ENCODE results near the gene WIPF1. TPM values are rescaled to one million over a fixed set of nuclear protein-coding genes. Genes with fewer than 3 reads are reported as not detected.

Gene WIPF1, protein sequence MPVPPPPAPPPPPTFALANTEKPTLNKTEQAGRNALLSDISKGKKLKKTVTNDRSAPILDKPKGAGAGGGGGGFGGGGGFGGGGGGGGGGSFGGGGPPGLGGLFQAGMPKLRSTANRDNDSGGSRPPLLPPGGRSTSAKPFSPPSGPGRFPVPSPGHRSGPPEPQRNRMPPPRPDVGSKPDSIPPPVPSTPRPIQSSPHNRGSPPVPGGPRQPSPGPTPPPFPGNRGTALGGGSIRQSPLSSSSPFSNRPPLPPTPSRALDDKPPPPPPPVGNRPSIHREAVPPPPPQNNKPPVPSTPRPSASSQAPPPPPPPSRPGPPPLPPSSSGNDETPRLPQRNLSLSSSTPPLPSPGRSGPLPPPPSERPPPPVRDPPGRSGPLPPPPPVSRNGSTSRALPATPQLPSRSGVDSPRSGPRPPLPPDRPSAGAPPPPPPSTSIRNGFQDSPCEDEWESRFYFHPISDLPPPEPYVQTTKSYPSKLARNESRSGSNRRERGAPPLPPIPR
- total RNA-seq (100 to 1,000 TPM; 153 to 265 (median 242) TPM), polyA plus RNA-seq (10 to 100 TPM; 74.9 to 86.3 (median 82.8) TPM)
- long read RNA-seq, donor 1, partial matches to known transcripts: 0 of 8 reads
- long read RNA-seq, donor 1, other reads (novel, unspliced or antisense): 0 of 8 reads
- long read RNA-seq, donor 2, partial matches to known transcripts: 6 of 9 reads
- long read RNA-seq, donor 2, other reads (novel, unspliced or antisense): 0 of 9 reads

DNA sequence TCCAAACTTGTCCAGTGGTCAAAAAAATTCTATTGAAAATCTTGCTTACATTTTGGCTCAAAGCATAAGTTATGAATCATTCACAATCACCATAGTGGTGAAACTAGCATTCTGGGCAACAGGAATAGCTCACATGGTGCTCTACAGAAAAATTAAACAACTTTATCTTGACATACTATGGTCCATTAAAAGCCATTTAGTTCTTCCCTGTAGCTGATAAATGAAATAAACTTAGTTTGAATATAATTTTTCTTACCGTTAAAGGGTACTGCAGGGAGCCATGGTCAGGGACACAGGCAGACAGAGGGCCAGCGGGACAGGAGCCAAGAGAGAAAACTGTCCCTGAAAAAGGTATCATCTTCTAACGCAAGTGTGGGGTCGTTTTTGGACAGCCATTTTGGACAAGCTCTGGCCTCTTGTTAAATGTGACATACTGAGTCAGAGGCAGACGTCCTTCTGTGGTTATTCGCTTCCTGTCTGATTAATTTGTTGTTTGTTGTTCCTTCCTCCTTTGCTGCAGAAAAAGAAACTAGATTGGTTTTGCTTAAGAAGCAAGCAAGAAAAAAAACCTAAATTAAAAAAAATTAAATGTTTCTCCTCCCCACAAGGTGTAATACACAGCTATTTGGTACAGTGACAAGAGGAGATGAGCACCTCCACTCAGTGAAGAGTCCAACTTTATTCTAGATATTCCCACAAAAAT, at the start of gene WIPF1:
Gene WIPF1 (minus strand): TSS at position 460 of the 703 bp plus-strand sequence. CDS start 12,231 bp downstream, outside the sequence.
- Histone ChIP-seq H3K9me3 (no peaks in the 10 kb centered on the region), H3K27ac (peak within 1 kb of the TSS; percentile 81 to 97 (median 94)), H3K4me1 (peaks cover 28 to 100% (median 74%) of the 10 kb centered on the region in 6 donors), H3K4me3 (peak within 1 kb of the TSS; percentile 27 to 74 (median 36)), H3K27me3 (replicated peaks in 1 of 7) (no peaks in the 10 kb centered on the region), H3K36me3 (peaks cover 0 to 16% (median 0%) of the 10 kb centered on the region in 6 donors)
- 6 to 12% (median 8%) methylated on average over 6 of the region's 6 CpGs for WGBS, 5 donors
- DNase-seq: no peak
- intact Hi-C loops (cut with DNase I; ENCODE audit: low total_unique reads): no loop called here
- TF ChIP-seq CTCF (IDR thresholded peaks at IDR 0.05 in 8 of 11, conservative IDR thresholded peaks at IDR 0.05 in 3 of 11): peak in 1 of 11 experiments; percentile 23
- peak in 2 of 3 donors; percentile 18 to 98 for TF ChIP-seq POLR2AphosphoS5 (IDR thresholded peaks at IDR 0.05)
- TF ChIP-seq POLR2A (IDR thresholded peaks at IDR 0.05): peak; percentile 75 to 96 (median 86)

GRCh38 chr2:174645296-174645695, 47.7 kb upstream of the WIPF1 start:
- no peak overlapping the region for H3K4me3 ChIP-seq
- H3K27ac ChIP-seq: no peak overlapping the region
- TF ChIP-seq POLR2AphosphoS5 (IDR thresholded peaks at IDR 0.05) (no peak), POLR2A (IDR thresholded peaks at IDR 0.05) (no peak), CTCF (IDR thresholded peaks at IDR 0.05 in 8 of 11, conservative IDR thresholded peaks at IDR 0.05 in 3 of 11) (no peak)
- intact Hi-C loops (cut with DNase I; ENCODE audit: low total_unique reads): no loop called here
- no peaks in the 10 kb centered on the region for H3K4me1 ChIP-seq
- no peaks in the 10 kb centered on the region for H3K27me3 ChIP-seq (replicated peaks in 1 of 7)
- peaks cover 0 to 12% (median 6%) of the 10 kb centered on the region in 8 donors for H3K9me3 ChIP-seq
- DNase-seq: no peak
- 79 to 85% (median 82%) methylated on average over 2 of the region's 2 CpGs for WGBS, 5 donors
- H3K36me3 ChIP-seq: no peaks in the 10 kb centered on the region

GRCh38 chr2:174644406-174644805, 46.8 kb upstream of the WIPF1 start:
- no peaks in the 10 kb centered on the region for H3K27me3 ChIP-seq (replicated peaks in 1 of 7)
- WGBS, 5 donors: 91 to 96% (median 95%) methylated on average over 1 of the region's 1 CpG
- intact Hi-C loops (cut with DNase I; ENCODE audit: low total_unique reads): no loop called here

More at GRCh38 chr2:174644406-174644805, 46.8 kb upstream of the WIPF1 start:
- H3K4me3 ChIP-seq: no peak overlapping the region
- peaks cover 0 to 10% (median 6%) of the 10 kb centered on the region in 8 donors for H3K9me3 ChIP-seq
- DNase-seq: no peak
- TF ChIP-seq POLR2A (IDR thresholded peaks at IDR 0.05): no peak
- TF ChIP-seq POLR2AphosphoS5 (IDR thresholded peaks at IDR 0.05): no peak
- no peak for TF ChIP-seq CTCF (IDR thresholded peaks at IDR 0.05 in 8 of 11, conservative IDR thresholded peaks at IDR 0.05 in 3 of 11)
- H3K4me1 ChIP-seq: peaks cover 0 to under 1% (median 0%) of the 10 kb centered on the region in 6 donors
- no peaks in the 10 kb centered on the region for H3K36me3 ChIP-seq
- no peak overlapping the region for H3K27ac ChIP-seq
